Measurements from ENCODE around the gene CDK5. TPM values are rescaled to one million over a fixed set of nuclear protein-coding genes. Genes with fewer than 3 reads are reported as not detected.
A peak's percentile ranks its signal among the peaks of the same experiment; 100 is the strongest.

The CDK5 gene
- total and polyA plus RNA-seq, 9 of the 15 experiments (the other 6 are each of a cell fraction or from before 2014, with no cell fraction given), result 3.2 to 38.0 (median 27.5) TPM

DNA sequence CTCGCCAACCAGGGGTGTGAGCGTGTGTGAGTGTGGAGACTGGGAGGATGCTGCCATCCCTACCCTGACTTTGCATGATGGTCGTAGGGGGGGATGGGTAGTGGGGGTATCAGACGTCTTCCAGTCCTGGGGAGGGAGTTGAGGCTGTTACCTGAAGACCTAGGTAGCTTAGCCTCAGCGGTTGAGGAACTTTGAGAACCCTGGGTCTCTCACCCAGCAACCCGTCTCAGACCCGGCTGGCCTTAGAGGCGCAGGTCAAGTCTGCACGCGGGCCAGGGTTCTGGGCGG is 4.4 kb upstream of the CDK5 start (continued):
- TF ChIP-seq, protein P1, sequence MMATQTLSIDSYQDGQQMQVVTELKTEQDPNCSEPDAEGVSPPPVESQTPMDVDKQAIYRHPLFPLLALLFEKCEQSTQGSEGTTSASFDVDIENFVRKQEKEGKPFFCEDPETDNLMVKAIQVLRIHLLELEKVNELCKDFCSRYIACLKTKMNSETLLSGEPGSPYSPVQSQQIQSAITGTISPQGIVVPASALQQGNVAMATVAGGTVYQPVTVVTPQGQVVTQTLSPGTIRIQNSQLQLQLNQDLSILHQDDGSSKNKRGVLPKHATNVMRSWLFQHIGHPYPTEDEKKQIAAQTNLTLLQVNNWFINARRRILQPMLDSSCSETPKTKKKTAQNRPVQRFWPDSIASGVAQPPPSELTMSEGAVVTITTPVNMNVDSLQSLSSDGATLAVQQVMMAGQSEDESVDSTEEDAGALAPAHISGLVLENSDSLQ (IDR thresholded peaks at IDR 0.05), result no peak
- TF ChIP-seq SMAD4 (CRISPR knock-in tag; conservative IDR thresholded peaks at IDR 0.05) (no peak; the same call in 1 of the 2 replicates), ZNF586 (CRISPR knock-in tag; conservative IDR thresholded peaks at IDR 0.05) (no peak), POLR2H (tag; IDR thresholded peaks at IDR 0.05; ENCODE audit: low read depth) (no peak), TAF1 (IDR thresholded peaks at IDR 0.05; ENCODE audit: control insufficient read depth, extremely low read depth, insufficient read depth, low read length, severe bottlenecking) (no peak), MXI1 (IDR thresholded peaks at IDR 0.05; ENCODE audit: low read depth, low read length) (no peak), CXXC5 (CRISPR knock-in tag; IDR thresholded peaks at IDR 0.05) (peak; percentile 36; the same call in 1 of the 2 replicates), KHSRP (IDR thresholded peaks at IDR 0.05) (no peak), ERF (CRISPR knock-in tag; IDR thresholded peaks at IDR 0.05) (no peak), GTF2A2 (tag; IDR thresholded peaks at IDR 0.05) (no peak)
- TF ChIP-seq, protein P2, sequence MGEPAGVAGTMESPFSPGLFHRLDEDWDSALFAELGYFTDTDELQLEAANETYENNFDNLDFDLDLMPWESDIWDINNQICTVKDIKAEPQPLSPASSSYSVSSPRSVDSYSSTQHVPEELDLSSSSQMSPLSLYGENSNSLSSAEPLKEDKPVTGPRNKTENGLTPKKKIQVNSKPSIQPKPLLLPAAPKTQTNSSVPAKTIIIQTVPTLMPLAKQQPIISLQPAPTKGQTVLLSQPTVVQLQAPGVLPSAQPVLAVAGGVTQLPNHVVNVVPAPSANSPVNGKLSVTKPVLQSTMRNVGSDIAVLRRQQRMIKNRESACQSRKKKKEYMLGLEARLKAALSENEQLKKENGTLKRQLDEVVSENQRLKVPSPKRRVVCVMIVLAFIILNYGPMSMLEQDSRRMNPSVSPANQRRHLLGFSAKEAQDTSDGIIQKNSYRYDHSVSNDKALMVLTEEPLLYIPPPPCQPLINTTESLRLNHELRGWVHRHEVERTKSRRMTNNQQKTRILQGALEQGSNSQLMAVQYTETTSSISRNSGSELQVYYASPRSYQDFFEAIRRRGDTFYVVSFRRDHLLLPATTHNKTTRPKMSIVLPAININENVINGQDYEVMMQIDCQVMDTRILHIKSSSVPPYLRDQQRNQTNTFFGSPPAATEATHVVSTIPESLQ (CRISPR knock-in tag; IDR thresholded peaks at IDR 0.05), result no peak
- TF ChIP-seq, protein P3, sequence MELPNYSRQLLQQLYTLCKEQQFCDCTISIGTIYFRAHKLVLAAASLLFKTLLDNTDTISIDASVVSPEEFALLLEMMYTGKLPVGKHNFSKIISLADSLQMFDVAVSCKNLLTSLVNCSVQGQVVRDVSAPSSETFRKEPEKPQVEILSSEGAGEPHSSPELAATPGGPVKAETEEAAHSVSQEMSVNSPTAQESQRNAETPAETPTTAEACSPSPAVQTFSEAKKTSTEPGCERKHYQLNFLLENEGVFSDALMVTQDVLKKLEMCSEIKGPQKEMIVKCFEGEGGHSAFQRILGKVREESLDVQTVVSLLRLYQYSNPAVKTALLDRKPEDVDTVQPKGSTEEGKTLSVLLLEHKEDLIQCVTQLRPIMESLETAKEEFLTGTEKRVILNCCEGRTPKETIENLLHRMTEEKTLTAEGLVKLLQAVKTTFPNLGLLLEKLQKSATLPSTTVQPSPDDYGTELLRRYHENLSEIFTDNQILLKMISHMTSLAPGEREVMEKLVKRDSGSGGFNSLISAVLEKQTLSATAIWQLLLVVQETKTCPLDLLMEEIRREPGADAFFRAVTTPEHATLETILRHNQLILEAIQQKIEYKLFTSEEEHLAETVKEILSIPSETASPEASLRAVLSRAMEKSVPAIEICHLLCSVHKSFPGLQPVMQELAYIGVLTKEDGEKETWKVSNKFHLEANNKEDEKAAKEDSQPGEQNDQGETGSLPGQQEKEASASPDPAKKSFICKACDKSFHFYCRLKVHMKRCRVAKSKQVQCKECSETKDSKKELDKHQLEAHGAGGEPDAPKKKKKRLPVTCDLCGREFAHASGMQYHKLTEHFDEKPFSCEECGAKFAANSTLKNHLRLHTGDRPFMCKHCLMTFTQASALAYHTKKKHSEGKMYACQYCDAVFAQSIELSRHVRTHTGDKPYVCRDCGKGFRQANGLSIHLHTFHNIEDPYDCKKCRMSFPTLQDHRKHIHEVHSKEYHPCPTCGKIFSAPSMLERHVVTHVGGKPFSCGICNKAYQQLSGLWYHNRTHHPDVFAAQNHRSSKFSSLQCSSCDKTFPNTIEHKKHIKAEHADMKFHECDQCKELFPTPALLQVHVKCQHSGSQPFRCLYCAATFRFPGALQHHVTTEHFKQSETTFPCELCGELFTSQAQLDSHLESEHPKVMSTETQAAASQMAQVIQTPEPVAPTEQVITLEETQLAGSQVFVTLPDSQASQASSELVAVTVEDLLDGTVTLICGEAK (IDR thresholded peaks at IDR 0.05), result no peak
- TF ChIP-seq, protein P3 (CRISPR knock-in tag; IDR thresholded peaks at IDR 0.05), result 0 out of 2 replicates have a peak, but pooled peaks have one; percentile 8

Data from K562 (cell line).